Heart left ventricle (tissue), 16 donors: ENCODE data around the gene PTCD1. TPM values are rescaled to one million over a fixed set of nuclear protein-coding genes. Genes with fewer than 3 reads are reported as not detected.
A peak's percentile ranks its signal among the peaks of the same experiment; 100 is the strongest.
"Not testable (repeated sequence)": the region's sequence is repeated elsewhere in the genome, so short reads cannot be mapped to it uniquely, and the experiment has no call there.

Experiments used
- ATAC-seq, 4 donors: fragments of 200-7000 bp; cut with Tn5 transposase; one replicate each; pipeline ENCODE4 v1.9.1; 2020 to 2022; ENCODE audit warnings: moderate library complexity in 4 of 4, mild to moderate bottlenecking in 3 of 4, moderate number of reproducible peaks in 1 of 4
- DNase-seq, 5 donors: peaks; one replicate each; pipeline ENCODE4 v3.0.0-alpha.2; 2020
- H3K27ac ChIP-seq, 12 donors: fragments of 200-600 bp; sonication (generic) in 4 of 12; one replicate each; pipeline versions ENCODE4 v1.5.0 to v1.8.0; 2016 to 2022; ENCODE audit warnings: mild to moderate bottlenecking in 2 of 12
- H3K27me3 ChIP-seq, 9 donors: fragments of 200-600 bp; sonication (generic) in 2 of 9; one replicate each; pipeline versions ENCODE4 v1.5.1 to v1.8.0; 2016 to 2022; ENCODE audit warnings: mild to moderate bottlenecking in 3 of 9
- H3K36me3 ChIP-seq, 9 donors: fragments of 200-600 bp; sonication (generic) in 2 of 9; one replicate each; pipeline versions ENCODE4 v1.5.0 to v1.8.0; 2018 to 2022; ENCODE audit warnings: mild to moderate bottlenecking in 2 of 9
- H3K4me1 ChIP-seq, 12 donors: fragments of 200-600 bp; sonication (generic) in 4 of 12; one replicate each; pipeline versions ENCODE4 v1.5.0 to v1.8.0; 2016 to 2022; ENCODE audit warnings: mild to moderate bottlenecking in 3 of 12
- H3K4me3 ChIP-seq, 12 donors: fragments of 200-600 bp; sonication (generic) in 4 of 12; one replicate each; pipeline versions ENCODE4 v1.5.0 to v1.8.0; 2017 to 2022; ENCODE audit warnings: mild to moderate bottlenecking in 9 of 12, moderate library complexity in 4 of 12
- H3K9me3 ChIP-seq, 12 donors: fragments of 200-600 bp; sonication (generic) in 4 of 12; one replicate each; pipeline versions ENCODE4 v1.5.0 to v1.8.0; 2016 to 2022; ENCODE audit warnings: mild to moderate bottlenecking in 1 of 12
- CTCF ChIP-seq, 12 donors: fragments of 200-600 bp; sonication (generic) in 4 of 12; IDR thresholded peaks; one replicate each; pipeline versions ENCODE4 v1.5.0 to v1.8.0; 2018 to 2022; ENCODE audit warnings: antibody characterized with exemption in 12 of 12, mild to moderate bottlenecking in 5 of 12
- POLR2A ChIP-seq, 2 donors: fragments of 450-650 bp; IDR thresholded peaks; one replicate each; pipeline ENCODE4 v1.6.1; 2017; ENCODE audit warnings: antibody characterized with exemption in 2 of 2, mild to moderate bottlenecking in 2 of 2, moderate library complexity in 2 of 2
- WGBS, 4 donors: extraction: QIAGEN DNeasy Blood & Tissue Kit in 2 of 4; methylation state at CpG; one replicate each; pipeline versions ENCODE4 v1.1.5 to v1.1.7; 2013 to 2018; 5-methylcytosine and 5-hydroxymethylcytosine counted together
- intact Hi-C, 10 donors: fragments of 100-400 bp; cut with DNase I; formaldehyde crosslinking; loops; one replicate each; pipeline versions ENCODE4 v1.11.1 to v1.14.2; 2022
- polyA plus RNA-seq, 2 donors: library from polyadenylated mRNA; stranded (reverse); fragments of 200-250 nt; gene quantifications; one replicate each; pipeline ENCODE4 v1.2.3, GENCODE V29; 2013
- total RNA-seq, 9 donors: library from RNA; depleted of rRNA in 2 of 9; stranded (reverse); fragments of >200 nt in 2 of 9; fragmentation: NEBNext Ultra II Directional in 3 of 9; extraction: Animal tissue kit (Norgen Biotek cat#: 25700) in 3 of 9; gene quantifications; one replicate each; pipeline versions ENCODE4 v1.1.0 to v1.2.4, GENCODE V29; 2016 to 2023
- donor health status: ischemic (EF 13 %, LVEDD 7.1; RV severe dilation, severe dysfunction).
- donor health status: healthy with polysubstance abuse.
- donor health status: DM: no; HTN: yes; CAD: no.
- donor health status: DM: no; HTN: no; CAD: no.
- donor health status: ischemic (EF 25% LVEDD 6.9; RV normal size, moderate dysfunction).
- donor health status: ischemic (EF 25% LVEDD 5.7; RV mildly dilated, moderate dysfunction).
- donor health status: healthy.
- donor health status: DM: yes; HTN: yes; CAD: no.
- donor health status: ischemic (EF 35%, LVEDD 5.7; RV mildly dilated, moderate dysfunction).
- donor health status: nonischemic (EF 11% LVEDD 7.7; RV severe dilation, severe dysfunction).
- donor health status: DM: yes; HTN: yes; CAD: no.
- donor health status: PGD.
- donor health status: ischemic (EF 29% LVEDD 5.4; RV normal size, mild dysfunction).
- donor health status: nonischemic (EF 23%, LVEDD 6.1; RV moderate dilation, normal function).

PTCD1 gene
- total and polyA plus RNA-seq, 11 donors: 2.1 to 9.0 (median 3.7) TPM

- DNase-seq (peak in 1 of 5 donors; percentile 71), ATAC-seq (peak in 2 of 4 donors; percentile 20 to 35)
- peaks cover 0 to 65% (median 15%) of the 10 kb centered on the region in 9 donors for H3K36me3 ChIP-seq
- intact Hi-C loops: no loop called here
- peak overlapping the region in 4 of 12 donors; percentile 20 to 57 (median 47) for H3K4me3 ChIP-seq
- 61 to 68% (median 65%) methylated on average over 13 to 16 of the region's 16 CpGs for WGBS, 4 donors
- TF ChIP-seq POLR2A (IDR thresholded peaks at IDR 0.05) (no peak), CTCF (IDR thresholded peaks at IDR 0.05) (no peak)
- no peaks in the 10 kb centered on the region for H3K9me3 ChIP-seq
- H3K27ac ChIP-seq: peak overlapping the region in 11 of 12 donors; percentile 74 to 97 (median 83)
- H3K27me3 ChIP-seq: no peaks in the 10 kb centered on the region
- peaks cover 0 to 84% (median 33%) of the 10 kb centered on the region in 12 donors for H3K4me1 ChIP-seq
Observed at GRCh38 chr7:99380823-99381663, 57.6 kb downstream of the PTCD1 start.

- Histone ChIP-seq H3K27me3 (no peaks in the 10 kb centered on the region), H3K27ac (peak overlapping the region; percentile 74 to 97 (median 83)), H3K4me3 (peak overlapping the region in 9 of 12 donors; percentile 4 to 57 (median 37)), H3K9me3 (no peaks in the 10 kb centered on the region), H3K4me1 (peaks cover 0 to 90% (median 39%) of the 10 kb centered on the region in 12 donors), H3K36me3 (peaks cover 0 to 56% (median 11%) of the 10 kb centered on the region in 9 donors)
- 35 to 47% (median 40%) methylated on average over 11 to 12 of the region's 12 CpGs for WGBS, 4 donors
- peak in 4 of 5 donors; percentile 61 to 65 (median 64) for DNase-seq
- peak; percentile 21 to 66 (median 40) for ATAC-seq
- TF ChIP-seq POLR2A (IDR thresholded peaks at IDR 0.05) (no peak), CTCF (IDR thresholded peaks at IDR 0.05) (no peak)
- intact Hi-C loops: no loop called here
Observed at GRCh38 chr7:99380032-99380822, 58.4 kb downstream of the PTCD1 start.

- Histone ChIP-seq H3K27ac (peak overlapping the region; percentile 74 to 97 (median 83)), H3K36me3 (peaks cover 0 to 56% (median 11%) of the 10 kb centered on the region in 9 donors), H3K4me1 (peaks cover 0 to 89% (median 39%) of the 10 kb centered on the region in 12 donors), H3K4me3 (peak overlapping the region in 9 of 12 donors; percentile 4 to 57 (median 37))
- not testable (repeated sequence) for DNase-seq, H3K9me3 ChIP-seq, ATAC-seq, H3K27me3 ChIP-seq
- 44 to 67% (median 61%) methylated on average over 7 of the region's 7 CpGs for WGBS, 4 donors
- intact Hi-C loops: loop anchor here in 1 of 10 donors (1.0 kb wide), 1 partner anchor 29 kb away; the partner anchor contains the start of genes BUD31 and PDAP1
Observed at GRCh38 chr7:99379693-99380031, 58.9 kb downstream of the PTCD1 start.

GRCh38 chr7:99379043-99379577 is 59.5 kb downstream of the PTCD1 start:
- 36 to 48% (median 40%) methylated on average over 7 of the region's 7 CpGs for whole genome bisulfite sequencing, 4 donors
- intact Hi-C loops: loop anchor here in 1 of 10 donors (1.0 kb wide), 1 partner anchor 29 kb away; the partner anchor contains the start of genes BUD31 and PDAP1

More at GRCh38 chr7:99379043-99379577, 59.5 kb downstream of the PTCD1 start:
- Histone ChIP-seq H3K4me3 (peak overlapping the region in 8 of 12 donors; percentile 4 to 57 (median 42)), H3K36me3 (peaks cover 0 to 51% (median 11%) of the 10 kb centered on the region in 9 donors), H3K9me3 (no peaks in the 10 kb centered on the region), H3K4me1 (peaks cover 0 to 85% (median 40%) of the 10 kb centered on the region in 12 donors), H3K27me3 (no peaks in the 10 kb centered on the region), H3K27ac (peak overlapping the region; percentile 74 to 97 (median 83))
- TF ChIP-seq POLR2A (IDR thresholded peaks at IDR 0.05) (no peak), CTCF (IDR thresholded peaks at IDR 0.05) (no peak)
- ATAC-seq (peak; percentile 66 to 86 (median 78)), DNase-seq (peak in 4 of 5 donors; percentile 76 to 79 (median 78))
